T-cell (primary cell): ENCODE measurements around the gene PTGDR2. TPM values are rescaled to one million over a fixed set of nuclear protein-coding genes. Genes with fewer than 3 reads are reported as not detected.
A peak's percentile ranks its signal among the peaks of the same experiment; 100 is the strongest.

Experiments
- ATAC-seq, 4 experiments: fragments of 200-7000 bp in 3 of 4; fragments of 150-1000 bp in 1 of 4; cut with Tn5 transposase; replicated peaks in 1 of 4; 1 replicate in 3 of 4; 2 replicates in 1 of 4; pipeline ENCODE4 v1.10.0; 2021; ENCODE audit warnings: moderate library complexity in 3 of 4, mild to moderate bottlenecking in 2 of 4, moderate number of reproducible peaks in 1 of 4
- CTCF ChIA-PET, 2 donors: fragments of 300-600 bp; sonication (Branson Sonifier 250); formaldehyde crosslinking; loops; one replicate each; lab custom pipeline; 2022; ENCODE audit warnings: antibody characterized with exemption in 2 of 2; lab: Charles Lee
- POLR2A ChIA-PET, 2 donors: fragments of 300-600 bp; sonication (Branson Sonifier 250); formaldehyde crosslinking; loops; one replicate each; lab custom pipeline; 2022; ENCODE audit warnings: antibody characterized with exemption in 2 of 2; lab: Charles Lee
- DNase-seq, 35 experiments: peaks; one replicate each; pipeline versions ENCODE4 v3.0.0 to v3.0.0-alpha.2; 2013 to 2023
- H3K27ac ChIP-seq: one replicate; pipeline ENCODE4 v1.5.1; 2013; ENCODE audit warnings: low read length
- H3K27me3 ChIP-seq, 2 experiments: replicated peaks in 1 of 2; 1 replicate in 1 of 2; 2 replicates in 1 of 2; pipeline versions ENCODE4 v1.6.1 to v1.7.0; 2013; ENCODE audit warnings: low read length in 1 of 2, mixed read lengths in 1 of 2; ENCODE audit not compliant: control insufficient read depth in 2 of 2, insufficient read depth in 2 of 2; ENCODE audit errors: extremely low read depth in 1 of 2
- H3K36me3 ChIP-seq, 2 donors: 1 replicate in 1 of 2; 2 replicates in 1 of 2; pipeline versions ENCODE4 v1.6.1 to v1.7.0; 2013; ENCODE audit warnings: low read length in 1 of 2; ENCODE audit not compliant: control insufficient read depth in 2 of 2, insufficient read depth in 1 of 2; ENCODE audit errors: extremely low read depth in 1 of 2
- H3K4me1 ChIP-seq, 2 experiments: 1 replicate in 1 of 2; 2 replicates in 1 of 2; pipeline versions ENCODE4 v1.6.1 to v1.7.0; 2013; ENCODE audit warnings: low read length in 2 of 2, mixed read lengths in 1 of 2; ENCODE audit not compliant: insufficient read depth in 2 of 2, control insufficient read depth in 1 of 2; ENCODE audit errors: extremely low read depth in 1 of 2
- H3K4me3 ChIP-seq, 2 donors: 1 replicate in 1 of 2; 2 replicates in 1 of 2; pipeline versions ENCODE4 v1.5.1 to v1.7.0; 2013; ENCODE audit warnings: mild to moderate bottlenecking in 2 of 2, low read length in 1 of 2, moderate library complexity in 1 of 2; ENCODE audit not compliant: control insufficient read depth in 1 of 2; ENCODE audit errors: extremely low read depth in 1 of 2
- H3K9me3 ChIP-seq: 2 replicates; pipeline ENCODE4 v1.7.0; 2013
- H3K27ac Mint-ChIP-seq, 2 donors: one replicate each; pipeline ENCODE4 v1.8.0; 2020 to 2021; ENCODE audit warnings: mild to moderate bottlenecking in 2 of 2, mixed read lengths in 2 of 2
- H3K27me3 Mint-ChIP-seq, 2 donors: one replicate each; pipeline ENCODE4 v1.8.0; 2021 to 2022; ENCODE audit warnings: mixed read lengths in 2 of 2
- H3K36me3 Mint-ChIP-seq: one replicate; pipeline ENCODE4 v1.8.0; 2021; ENCODE audit warnings: mixed read lengths
- H3K4me1 Mint-ChIP-seq, 3 donors: one replicate each; pipeline ENCODE4 v1.8.0; 2020 to 2022; ENCODE audit warnings: mixed read lengths in 3 of 3, mild to moderate bottlenecking in 1 of 3
- H3K4me3 Mint-ChIP-seq, 3 donors: one replicate each; pipeline ENCODE4 v1.8.0; 2020 to 2022; ENCODE audit warnings: mild to moderate bottlenecking in 3 of 3, mixed read lengths in 3 of 3, moderate library complexity in 3 of 3
- H3K9me3 Mint-ChIP-seq, 3 donors: one replicate each; pipeline ENCODE4 v1.8.0; 2020 to 2022; ENCODE audit warnings: mixed read lengths in 3 of 3
- WGBS: methylation state at CpG from one replicate; pipeline ENCODE4 v1.1.5; 2013; ENCODE audit warnings: missing lambda C conversion rate; ENCODE audit not compliant: insufficient coverage; 5-methylcytosine and 5-hydroxymethylcytosine counted together
- total RNA-seq, 35 experiments: library from RNA in 6 of 35; stranded (reverse) in 6 of 35; fragments of 120-200 nt in 1 of 35; gene quantifications; one replicate each; pipeline versions ENCODE4 v1.2.1 to v1.2.4 and lab custom pipeline; 2013 to 2026

The PTGDR2 gene
- total RNA-seq, 5 donors from 2014 or later (not counting 1 experiment from before 2014, with no cell fraction given), result 1.6 to 23.1 (median 2.7) TPM

DNA sequence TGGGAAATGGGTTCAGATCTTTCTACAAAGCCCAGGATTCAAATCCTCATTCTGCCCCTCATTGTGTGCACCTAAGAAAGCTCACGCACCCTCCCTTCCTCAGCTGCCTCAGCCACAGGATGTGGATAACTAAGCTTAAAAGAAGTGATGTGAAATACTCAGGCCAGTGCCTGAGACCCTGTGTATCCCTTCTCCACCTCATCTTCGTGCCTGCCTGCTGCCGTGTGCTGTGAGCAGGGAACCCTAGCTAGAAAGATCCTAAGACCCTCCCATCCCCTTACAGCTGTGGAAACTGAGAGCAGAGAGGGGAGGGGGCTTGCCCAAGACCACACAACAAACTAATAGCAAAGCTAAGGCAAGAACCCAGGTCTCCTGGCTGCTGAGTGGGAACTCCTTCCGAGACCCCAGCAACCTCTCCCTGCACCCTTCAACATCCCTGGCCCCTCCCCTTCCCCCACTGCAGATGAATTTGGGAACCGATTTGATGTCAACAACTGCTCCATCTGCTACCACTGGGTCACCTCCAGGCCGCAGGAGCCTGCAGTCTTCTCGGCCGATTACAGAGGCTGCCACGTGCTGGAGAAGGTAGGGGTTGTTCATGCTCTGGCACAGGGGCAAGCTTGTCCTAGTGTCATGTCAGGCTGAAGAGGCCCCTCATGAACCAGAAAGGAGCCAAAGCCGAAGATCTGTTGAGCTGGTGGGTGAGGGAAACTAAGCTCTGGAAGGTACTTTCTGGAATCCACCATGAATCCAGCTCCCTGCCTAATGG, 13.1 kb upstream of the PTGDR2 start:
- Mint-ChIP-seq H3K27me3 (peaks cover 0 to 4% of the 10 kb centered on the region in 2 donors), H3K4me1 (peaks cover 18 to 21% (median 21%) of the 10 kb centered on the region in 3 donors), H3K4me3 (no peak overlapping the region), H3K36me3 (no peaks in the 10 kb centered on the region), H3K9me3 (no peaks in the 10 kb centered on the region), H3K27ac (peak overlapping the region in 1 of 2 donors; percentile 43)
- Histone ChIP-seq H3K27ac (no peak overlapping the region), H3K27me3 (peaks cover 0 to 39% of the 10 kb centered on the region in 2 experiments), H3K4me3 (no peak overlapping the region), H3K9me3 (no peaks in the 10 kb centered on the region), H3K4me1 (peaks cover 8 to 40% of the 10 kb centered on the region in 2 experiments), H3K36me3 (no peaks in the 10 kb centered on the region)
- no peak for DNase-seq
- POLR2A ChIA-PET, result no interaction called here
- CTCF ChIA-PET, result interaction anchor here in 1 of 2 donors (0.6 kb wide), 1 partner anchor 393 kb away, joined by 3 read pairs; no protein-coding TSS in a partner anchor
- ATAC-seq, result no peak
- WGBS, result 93% methylated on average over 5 of the region's 10 CpGs

- Histone ChIP-seq H3K27ac (no peak overlapping the region), H3K4me3 (no peak overlapping the region), H3K36me3 (no peaks in the 10 kb centered on the region), H3K4me1 (peaks cover 8 to 33% of the 10 kb centered on the region in 2 experiments), H3K9me3 (no peaks in the 10 kb centered on the region), H3K27me3 (peaks cover 0 to 39% of the 10 kb centered on the region in 2 experiments)
- WGBS, result 64% methylated on average over 6 of the region's 10 CpGs
- Mint-ChIP-seq H3K9me3 (no peaks in the 10 kb centered on the region), H3K36me3 (no peaks in the 10 kb centered on the region), H3K27me3 (peaks cover 0 to 4% of the 10 kb centered on the region in 2 donors), H3K4me1 (peaks cover 11 to 20% (median 19%) of the 10 kb centered on the region in 3 donors), H3K4me3 (no peak overlapping the region), H3K27ac (peak overlapping the region in 1 of 2 donors; percentile 43)
- no peak for DNase-seq
- POLR2A ChIA-PET, result interaction anchor here in 1 of 2 donors (0.5 kb wide), 1 partner anchor 13 kb away, joined by 3 read pairs; no protein-coding TSS in a partner anchor
- CTCF ChIA-PET, result no interaction called here
- no peak for ATAC-seq
These were observed 12.3 kb upstream of the PTGDR2 start for GRCh38 chr11:60867871-60868681.

GRCh38 chr11:60866911-60867870, 11.4 kb upstream of the PTGDR2 start, which contains the start of gene ZP1:
Gene ZP1, plus strand, starts transcription at chr11:60867542. Its CDS starts 20 bp downstream, at chr11:60867562.
- DNase-seq, result no peak
- H3K4me1 Mint-ChIP-seq, result peaks cover 7 to 17% (median 16%) of the 10 kb centered on the region in 3 donors
- Histone ChIP-seq H3K4me3 (no peak within 1 kb of the TSS), H3K27me3 (peaks cover 0 to 38% of the 10 kb centered on the region in 2 experiments), H3K36me3 (no peaks in the 10 kb centered on the region), H3K27ac (no peak within 1 kb of the TSS), H3K9me3 (no peaks in the 10 kb centered on the region), H3K4me1 (peaks cover 8 to 25% of the 10 kb centered on the region in 2 experiments)
- ATAC-seq, result no peak
- WGBS, result 75% methylated on average over 9 of the region's 13 CpGs
- no peaks in the 10 kb centered on the region for H3K36me3 Mint-ChIP-seq
- H3K9me3 Mint-ChIP-seq, result no peaks in the 10 kb centered on the region
- no peak within 1 kb of the TSS for H3K27ac Mint-ChIP-seq
- ChIA-PET POLR2A (interaction anchor here (0.5 to 0.6 kb wide), 2 partner anchors 12 to 15 kb away, joined by 3 read pairs; no protein-coding TSS in a partner anchor), CTCF (no interaction called here)
- peaks cover 0 to 4% of the 10 kb centered on the region in 2 donors for H3K27me3 Mint-ChIP-seq
- no peak within 1 kb of the TSS for H3K4me3 Mint-ChIP-seq

DNA sequence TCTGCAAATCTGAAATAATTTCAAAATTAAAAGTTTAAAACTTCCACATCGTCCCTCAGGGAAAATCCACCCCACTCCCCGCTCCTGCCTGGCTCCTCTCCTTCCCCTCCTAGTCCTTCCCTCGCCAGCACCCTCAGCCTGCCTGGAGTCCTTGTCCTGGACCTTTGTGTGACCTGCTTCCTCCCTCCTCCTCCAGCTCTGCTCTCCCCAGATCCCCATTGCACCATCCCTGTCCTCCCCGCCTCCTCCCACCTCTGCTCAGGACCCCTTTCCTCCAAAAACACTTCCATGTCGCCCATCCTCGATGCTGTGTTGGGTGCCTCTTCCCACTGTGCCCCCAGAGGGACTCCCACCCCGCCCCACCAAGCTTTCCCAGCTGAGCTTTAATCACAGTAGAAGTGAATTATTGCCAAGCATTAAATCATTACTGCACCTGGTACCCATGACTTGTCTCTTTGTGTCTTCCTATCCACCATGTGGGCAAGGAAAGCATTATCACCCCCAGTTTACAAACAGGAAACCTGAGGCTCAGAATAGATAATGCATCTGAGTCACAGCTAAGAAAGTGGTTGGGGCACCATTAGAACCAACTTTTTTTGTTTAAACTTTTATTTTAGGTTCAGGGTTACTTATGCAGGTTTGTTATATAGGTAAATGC, 9.2 kb upstream of the PTGDR2 start:
- H3K4me1 ChIP-seq, result peaks cover 0 to 3% of the 10 kb centered on the region in 2 experiments
- Mint-ChIP-seq H3K9me3 (no peaks in the 10 kb centered on the region), H3K36me3 (no peaks in the 10 kb centered on the region), H3K4me3 (no peak overlapping the region), H3K4me1 (peaks cover 0 to 7% (median 4%) of the 10 kb centered on the region in 3 donors), H3K27me3 (peaks cover 0 to 4% of the 10 kb centered on the region in 2 donors), H3K27ac (peak overlapping the region in 1 of 2 donors; percentile 34)
- ATAC-seq (peak in 3 of 4 experiments; percentile 35 to 70 (median 61)), DNase-seq (no peak)
- H3K27ac ChIP-seq, result no peak overlapping the region
- no peak overlapping the region for H3K4me3 ChIP-seq
- H3K27me3 ChIP-seq, result peaks cover 0 to 26% of the 10 kb centered on the region in 2 experiments
- H3K36me3 ChIP-seq, result no peaks in the 10 kb centered on the region
- 56% methylated on average over 7 of the region's 7 CpGs for WGBS
- no peaks in the 10 kb centered on the region for H3K9me3 ChIP-seq
- CTCF ChIA-PET, result interaction anchor here in 1 of 2 donors (0.6 kb wide), 1 partner anchor 224 kb away, joined by 3 read pairs; no protein-coding TSS in a partner anchor
- POLR2A ChIA-PET, result no interaction called here

DNA sequence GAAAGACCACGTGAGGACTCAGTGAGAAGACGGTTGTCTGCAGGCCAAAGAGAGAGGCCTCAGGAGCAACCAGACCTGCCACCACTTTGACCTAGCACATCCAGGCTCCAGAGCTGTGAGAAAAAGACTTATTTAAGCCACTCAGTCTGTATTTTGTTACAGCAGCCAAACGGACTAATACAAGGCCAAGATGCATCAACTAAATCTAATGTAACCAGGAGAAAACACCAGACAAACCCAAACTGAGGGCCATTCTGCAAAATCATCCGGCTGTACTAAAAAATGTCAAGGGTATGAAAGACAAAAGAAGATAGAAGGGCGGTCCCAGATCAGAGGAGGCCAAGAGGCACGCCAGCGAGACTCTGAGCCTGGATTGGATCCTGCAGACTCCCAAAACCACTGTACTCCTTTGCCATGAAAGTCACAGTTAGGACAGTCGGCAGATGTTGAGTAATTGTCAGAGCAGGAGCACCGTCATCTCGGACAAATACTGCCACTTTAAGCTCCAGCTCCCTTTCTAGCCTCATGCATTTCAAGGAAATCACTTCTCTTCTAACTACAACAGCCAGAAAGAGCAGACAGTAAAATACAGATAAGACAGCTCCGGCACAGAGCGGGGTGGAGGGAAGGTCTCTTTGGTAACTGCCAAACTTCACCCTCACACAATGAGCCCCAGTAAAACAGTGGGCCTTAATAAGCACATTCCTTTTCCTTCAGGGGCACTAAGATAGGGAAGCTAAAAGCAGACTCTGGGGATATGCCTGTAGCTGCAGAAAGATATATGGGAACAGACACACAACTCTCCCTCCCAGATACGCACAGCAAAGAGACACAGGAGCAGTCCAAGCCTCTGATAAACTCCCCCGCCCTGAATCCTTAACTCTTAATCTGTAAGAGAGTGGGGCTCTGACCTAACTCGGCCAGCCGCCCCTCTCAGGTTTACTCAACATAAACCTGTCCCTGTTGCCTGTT, 8.1 kb upstream of the PTGDR2 start:
- Mint-ChIP-seq H3K36me3 (no peaks in the 10 kb centered on the region), H3K4me1 (peaks cover 7 to 12% (median 10%) of the 10 kb centered on the region in 3 donors), H3K27ac (peak overlapping the region in 1 of 2 donors; percentile 60), H3K9me3 (no peaks in the 10 kb centered on the region), H3K4me3 (no peak overlapping the region), H3K27me3 (no peaks in the 10 kb centered on the region)
- no peak for DNase-seq
- Histone ChIP-seq H3K36me3 (no peaks in the 10 kb centered on the region), H3K4me3 (no peak overlapping the region), H3K4me1 (peaks cover under 1 to 7% of the 10 kb centered on the region in 2 experiments), H3K27ac (no peak overlapping the region), H3K9me3 (no peaks in the 10 kb centered on the region), H3K27me3 (peaks cover 0 to 18% of the 10 kb centered on the region in 2 experiments)
- ChIA-PET CTCF (no interaction called here), POLR2A (interaction anchor here in 1 of 2 donors (0.6 kb wide), 1 partner anchor 32 kb away, joined by 3 read pairs; no protein-coding TSS in a partner anchor)
- ATAC-seq, result no peak
- WGBS, result 90% methylated on average over 6 of the region's 16 CpGs
